Right renal pelvis (tissue), 4 donors: ENCODE results near the gene STRADA. TPM values are rescaled to one million over a fixed set of nuclear protein-coding genes. Genes with fewer than 3 reads are reported as not detected.

Experiments
- polyA plus RNA-seq, 4 donors: library from polyadenylated mRNA; unstranded; fragments of 120-200 nt; gene quantifications; one replicate each; pipeline ENCODE4 v1.2.1, GENCODE V29; 2013; ENCODE audit not compliant: insufficient read length in 4 of 4

STRADA gene
- polyA plus RNA-seq, 4 donors = 39.5 to 51.2 (median 41.8) TPM

Other genes with a start within 250 kb of the STRADA start
- gene KCNH6, start 218.4 kb downstream of the STRADA start, polyA plus RNA-seq = 1 to 10 TPM; 1.4 to 2.2 (median 2.0) TPM
- gene DCAF7, start 191.3 kb downstream of the STRADA start, polyA plus RNA-seq = 100 to 1,000 TPM; 115 to 123 (median 120) TPM
- gene TACO1, start 140.9 kb downstream of the STRADA start, polyA plus RNA-seq = 10 to 100 TPM; 25.1 to 31.0 (median 29.6) TPM
- gene MAP3K3, start 119.4 kb downstream of the STRADA start, polyA plus RNA-seq = 10 to 100 TPM; 29.1 to 32.9 (median 29.7) TPM
- 10 to 100 TPM; 22.5 to 34.8 (median 25.4) TPM for gene LIMD2, start 41.7 kb downstream of the STRADA start, polyA plus RNA-seq
- 100 to 1,000 TPM; 104 to 120 (median 113) TPM for gene CCDC47, start 31.8 kb upstream of the STRADA start, polyA plus RNA-seq
- 100 to 1,000 TPM; 141 to 199 (median 177) TPM for gene DDX42, start 32.4 kb upstream of the STRADA start, polyA plus RNA-seq
- 100 to 1,000 TPM; 179 to 189 (median 184) TPM for gene PSMC5, start 85.6 kb upstream of the STRADA start, polyA plus RNA-seq
- gene FTSJ3, start 85.9 kb upstream of the STRADA start, polyA plus RNA-seq = 10 to 100 TPM; 56.2 to 69.1 (median 60.3) TPM
- 10 to 100 TPM; 53.2 to 60.0 (median 56.6) TPM for gene SMARCD2, start 100.9 kb upstream of the STRADA start, polyA plus RNA-seq
- 1 to 10 TPM in 1 of 4 donors, not detected in 3; 2.4 TPM for gene CSH2, start 131.9 kb upstream of the STRADA start, polyA plus RNA-seq
- not detected for gene GH2, start 140.1 kb upstream of the STRADA start, polyA plus RNA-seq
- gene CSH1, start 154.8 kb upstream of the STRADA start, polyA plus RNA-seq = 1 to 10 TPM in 2 of 4 donors, under 1 TPM in 1, not detected in 1; 0.98 to 5.2 (median 1.3) TPM
- gene CSHL1, start 169.5 kb upstream of the STRADA start, polyA plus RNA-seq = not detected
- gene GH1, start 177.0 kb upstream of the STRADA start, polyA plus RNA-seq = not detected
- gene CD79B, start 190.5 kb upstream of the STRADA start, polyA plus RNA-seq = 1 to 10 TPM; 2.1 to 3.2 (median 2.3) TPM
- gene SCN4A, start 231.1 kb upstream of the STRADA start, polyA plus RNA-seq = 1 to 10 TPM in 2 of 4 donors, under 1 TPM in 2; 0.72 to 1.3 (median 1.0) TPM